ENCODE data around the gene HSPA14.
"Not testable (repeated sequence)": the region's sequence is repeated elsewhere in the genome, so short reads cannot be mapped to it uniquely, and the experiment has no call there.

HSPA14 gene

GRCh38 chr10:14878266-14879123, 40.4 kb downstream of the HSPA14 start, which contains the start of gene SUV39H2:
Gene SUV39H2 (plus strand): TSS chr10:14878866. CDS start chr10:14878889, 23 bp downstream.
- H3K4me3 Mint-ChIP-seq: peak within 1 kb of the TSS; percentile 92
- no peaks in the 10 kb centered on the region for H3K9me3 Mint-ChIP-seq
- peak; percentile 92 for ATAC-seq (replicated peaks; ENCODE audit: extremely low read depth, poor library complexity, severe bottlenecking)
- H3K27ac Mint-ChIP-seq (ENCODE audit: low read depth): peak within 1 kb of the TSS; percentile 81
- H3K27me3 Mint-ChIP-seq: no peaks in the 10 kb centered on the region
- H3K36me3 Mint-ChIP-seq (ENCODE audit: insufficient read depth): peaks cover 8% of the 10 kb centered on the region
- peaks cover 24% of the 10 kb centered on the region for H3K4me1 Mint-ChIP-seq
- DNase-seq (ENCODE audit: low spot score in 2 of 2): peak; percentile 74 to 81

GRCh38 chr10:14879124-14879927, 41.2 kb downstream of the HSPA14 start:
- H3K4me3 Mint-ChIP-seq: peak overlapping the region; percentile 92
- peaks cover 24% of the 10 kb centered on the region for H3K4me1 Mint-ChIP-seq
- peak overlapping the region; percentile 81 for H3K27ac Mint-ChIP-seq (ENCODE audit: low read depth)
- ATAC-seq (replicated peaks; ENCODE audit: extremely low read depth, poor library complexity, severe bottlenecking) (peak; percentile 20), DNase-seq (ENCODE audit: low spot score in 2 of 2) (peak; percentile 16 to 17)
- H3K9me3 Mint-ChIP-seq: no peaks in the 10 kb centered on the region
- H3K27me3 Mint-ChIP-seq: no peaks in the 10 kb centered on the region
- H3K36me3 Mint-ChIP-seq (ENCODE audit: insufficient read depth): peaks cover 8% of the 10 kb centered on the region

GRCh38 chr10:14879928-14880193, 41.8 kb downstream of the HSPA14 start:
- Mint-ChIP-seq H3K27ac (ENCODE audit: low read depth) (peak overlapping the region; percentile 81), H3K36me3 (ENCODE audit: insufficient read depth) (peaks cover 8% of the 10 kb centered on the region), H3K4me3 (peak overlapping the region; percentile 92), H3K4me1 (peaks cover 24% of the 10 kb centered on the region), H3K9me3 (no peaks in the 10 kb centered on the region), H3K27me3 (no peaks in the 10 kb centered on the region)
- ATAC-seq (replicated peaks; ENCODE audit: extremely low read depth, poor library complexity, severe bottlenecking) (no peak), DNase-seq (ENCODE audit: low spot score in 2 of 2) (no peak)

GRCh38 chr10:14880229-14880628, 42.1 kb downstream of the HSPA14 start:
- Mint-ChIP-seq H3K4me3 (peak overlapping the region; percentile 92), H3K4me1 (peaks cover 24% of the 10 kb centered on the region), H3K27me3 (no peaks in the 10 kb centered on the region), H3K27ac (ENCODE audit: low read depth) (peak overlapping the region; percentile 81), H3K9me3 (no peaks in the 10 kb centered on the region), H3K36me3 (ENCODE audit: insufficient read depth) (peaks cover 8% of the 10 kb centered on the region)
- ATAC-seq (replicated peaks; ENCODE audit: extremely low read depth, poor library complexity, severe bottlenecking): no peak
- DNase-seq (ENCODE audit: low spot score in 2 of 2): no peak

- H3K36me3 Mint-ChIP-seq (ENCODE audit: insufficient read depth): peaks cover 4% of the 10 kb centered on the region
- H3K9me3 Mint-ChIP-seq: no peaks in the 10 kb centered on the region
- H3K27ac Mint-ChIP-seq (ENCODE audit: low read depth): no peak overlapping the region
- no peak overlapping the region for H3K4me3 Mint-ChIP-seq
- no peaks in the 10 kb centered on the region for H3K27me3 Mint-ChIP-seq
- DNase-seq (ENCODE audit: low spot score in 2 of 2) (no peak), ATAC-seq (replicated peaks; ENCODE audit: extremely low read depth, poor library complexity, severe bottlenecking) (no peak)
- peaks cover 11% of the 10 kb centered on the region for H3K4me1 Mint-ChIP-seq
Observed at GRCh38 chr10:14884082-14884481, 46.0 kb downstream of the HSPA14 start.

GRCh38 chr10:14889318-14889717, 51.2 kb downstream of the HSPA14 start:
- no peak overlapping the region for H3K27ac Mint-ChIP-seq (ENCODE audit: low read depth)
- DNase-seq (ENCODE audit: low spot score in 2 of 2): no peak
- H3K4me3 Mint-ChIP-seq: no peak overlapping the region

GRCh38 chr10:14891151-14891550, 53.0 kb downstream of the HSPA14 start:
- Mint-ChIP-seq H3K27ac (ENCODE audit: low read depth) (no peak overlapping the region), H3K4me3 (no peak overlapping the region), H3K4me1 (no peaks in the 10 kb centered on the region), H3K9me3 (no peaks in the 10 kb centered on the region), H3K36me3 (ENCODE audit: insufficient read depth) (peaks cover 5% of the 10 kb centered on the region), H3K27me3 (no peaks in the 10 kb centered on the region)
- ATAC-seq (replicated peaks; ENCODE audit: extremely low read depth, poor library complexity, severe bottlenecking) (no peak), DNase-seq (ENCODE audit: low spot score in 2 of 2) (no peak)

More at GRCh38 chr10:14889318-14889717, 51.2 kb downstream of the HSPA14 start:
- Mint-ChIP-seq H3K9me3 (no peaks in the 10 kb centered on the region), H3K27me3 (no peaks in the 10 kb centered on the region), H3K36me3 (ENCODE audit: insufficient read depth) (peaks cover 4% of the 10 kb centered on the region), H3K4me1 (no peaks in the 10 kb centered on the region)
- ATAC-seq (replicated peaks; ENCODE audit: extremely low read depth, poor library complexity, severe bottlenecking): no peak

- H3K4me3 Mint-ChIP-seq: no peak overlapping the region
- DNase-seq (ENCODE audit: low spot score in 2 of 2) (peak in 1 of 2 donors; percentile 15), ATAC-seq (replicated peaks; ENCODE audit: extremely low read depth, poor library complexity, severe bottlenecking) (peak; percentile 79)
- no peaks in the 10 kb centered on the region for H3K27me3 Mint-ChIP-seq
- H3K4me1 Mint-ChIP-seq: no peaks in the 10 kb centered on the region
- no peak overlapping the region for H3K27ac Mint-ChIP-seq (ENCODE audit: low read depth)
- no peaks in the 10 kb centered on the region for H3K9me3 Mint-ChIP-seq
- peaks cover 18% of the 10 kb centered on the region for H3K36me3 Mint-ChIP-seq (ENCODE audit: insufficient read depth)
Observed at GRCh38 chr10:14904316-14904732, 66.2 kb downstream of the HSPA14 start.

GRCh38 chr10:14904864-14905263, 66.8 kb downstream of the HSPA14 start:
- Mint-ChIP-seq H3K36me3 (ENCODE audit: insufficient read depth) (peaks cover 22% of the 10 kb centered on the region), H3K4me3 (no peak overlapping the region)
- no peak for ATAC-seq (replicated peaks; ENCODE audit: extremely low read depth, poor library complexity, severe bottlenecking)

GRCh38 chr10:14905890-14906289, 67.8 kb downstream of the HSPA14 start:
- ATAC-seq (replicated peaks; ENCODE audit: extremely low read depth, poor library complexity, severe bottlenecking) (no peak), DNase-seq (ENCODE audit: low spot score in 2 of 2) (no peak)
- no peak overlapping the region for H3K4me3 Mint-ChIP-seq
- no peaks in the 10 kb centered on the region for H3K27me3 Mint-ChIP-seq
- H3K36me3 Mint-ChIP-seq (ENCODE audit: insufficient read depth): peaks cover 32% of the 10 kb centered on the region
- no peak overlapping the region for H3K27ac Mint-ChIP-seq (ENCODE audit: low read depth)
- H3K4me1 Mint-ChIP-seq: peaks cover 4% of the 10 kb centered on the region
- no peaks in the 10 kb centered on the region for H3K9me3 Mint-ChIP-seq

More at GRCh38 chr10:14904864-14905263, 66.8 kb downstream of the HSPA14 start:
- no peaks in the 10 kb centered on the region for H3K27me3 Mint-ChIP-seq
- no peaks in the 10 kb centered on the region for H3K4me1 Mint-ChIP-seq
- no peaks in the 10 kb centered on the region for H3K9me3 Mint-ChIP-seq
- DNase-seq (ENCODE audit: low spot score in 2 of 2): no peak
- H3K27ac Mint-ChIP-seq (ENCODE audit: low read depth): no peak overlapping the region

- DNase-seq (ENCODE audit: low spot score in 2 of 2) (no peak), ATAC-seq (replicated peaks; ENCODE audit: extremely low read depth, poor library complexity, severe bottlenecking) (no peak)
- peaks cover 13% of the 10 kb centered on the region for H3K4me1 Mint-ChIP-seq
- no peak overlapping the region for H3K4me3 Mint-ChIP-seq
- H3K36me3 Mint-ChIP-seq (ENCODE audit: insufficient read depth): peaks cover 41% of the 10 kb centered on the region
- H3K9me3 Mint-ChIP-seq: no peaks in the 10 kb centered on the region
- H3K27ac Mint-ChIP-seq (ENCODE audit: low read depth): no peak overlapping the region
- no peaks in the 10 kb centered on the region for H3K27me3 Mint-ChIP-seq
Observed at GRCh38 chr10:14906765-14907164, 68.7 kb downstream of the HSPA14 start.

- Mint-ChIP-seq H3K36me3 (ENCODE audit: insufficient read depth) (peaks cover 43% of the 10 kb centered on the region), H3K4me1 (peaks cover 13% of the 10 kb centered on the region)
- DNase-seq (ENCODE audit: low spot score in 2 of 2); H3K27ac Mint-ChIP-seq (ENCODE audit: low read depth); H3K27me3 Mint-ChIP-seq; H3K4me3 Mint-ChIP-seq; ATAC-seq (replicated peaks; ENCODE audit: extremely low read depth, poor library complexity, severe bottlenecking); H3K9me3 Mint-ChIP-seq: not testable (repeated sequence)
Observed at GRCh38 chr10:14907591-14907990, 69.5 kb downstream of the HSPA14 start.

All from central memory CD8-positive, alpha-beta T cell (primary cell).